ENCODE results near the gene NDRG3.

The NDRG3 gene

DNA sequence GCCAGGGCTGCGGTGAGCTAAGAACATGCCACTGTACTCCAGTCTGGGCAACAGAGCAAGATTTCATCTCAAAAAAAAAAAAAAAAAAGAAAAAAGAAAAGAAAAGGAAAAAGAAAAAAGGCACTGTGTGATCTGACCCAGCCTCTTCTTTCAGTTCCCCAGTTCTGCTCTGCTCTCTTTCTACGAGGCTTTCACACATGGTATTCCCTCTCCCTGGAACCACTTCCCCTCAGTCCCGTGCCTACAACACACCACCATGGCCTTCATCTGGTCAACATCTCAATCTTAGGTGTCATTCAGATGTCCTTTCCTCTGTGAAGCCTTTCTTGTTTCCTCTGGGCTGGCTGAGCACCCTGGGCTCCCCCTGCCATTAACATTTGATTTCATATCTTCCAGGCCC, 29.9 kb upstream of the NDRG3 start:
- H3K9me3 ChIP-seq (ENCODE audit: control insufficient read depth, insufficient read depth, low read length) = no peaks in the 10 kb centered on the region
- H3K9ac ChIP-seq (ENCODE audit: low read depth, low read length) = no peak overlapping the region
- no peaks in the 10 kb centered on the region for H3K4me1 ChIP-seq (ENCODE audit: insufficient read depth, low read length)
- peaks cover 2% of the 10 kb centered on the region; the same call in 1 of the 2 replicates for H3K36me3 ChIP-seq (ENCODE audit: insufficient read depth, low read length)

GRCh38 chr20:36775196-36775595, 29.3 kb upstream of the NDRG3 start:
- Histone ChIP-seq H3K9ac (ENCODE audit: low read depth, low read length) (no peak overlapping the region), H3K36me3 (ENCODE audit: insufficient read depth, low read length) (peaks cover 5% of the 10 kb centered on the region; the same call in 1 of the 2 replicates), H3K4me1 (ENCODE audit: insufficient read depth, low read length) (no peaks in the 10 kb centered on the region), H3K9me3 (ENCODE audit: control insufficient read depth, insufficient read depth, low read length) (no peaks in the 10 kb centered on the region)

GRCh38 chr20:36773597-36774390, 27.9 kb upstream of the NDRG3 start, which contains the start of gene DSN1:
TSS of gene DSN1 (minus strand) at chr20:36773763. CDS start at chr20:36771458, 2,305 bp downstream.
- peak within 1 kb of the TSS; percentile 97 for H3K9ac ChIP-seq (ENCODE audit: low read depth, low read length)
- no peaks in the 10 kb centered on the region for H3K9me3 ChIP-seq (ENCODE audit: control insufficient read depth, insufficient read depth, low read length)
- peaks cover 5% of the 10 kb centered on the region; the same call in 1 of the 2 replicates for H3K36me3 ChIP-seq (ENCODE audit: insufficient read depth, low read length)
- H3K4me1 ChIP-seq (ENCODE audit: insufficient read depth, low read length) = no peaks in the 10 kb centered on the region

DNA sequence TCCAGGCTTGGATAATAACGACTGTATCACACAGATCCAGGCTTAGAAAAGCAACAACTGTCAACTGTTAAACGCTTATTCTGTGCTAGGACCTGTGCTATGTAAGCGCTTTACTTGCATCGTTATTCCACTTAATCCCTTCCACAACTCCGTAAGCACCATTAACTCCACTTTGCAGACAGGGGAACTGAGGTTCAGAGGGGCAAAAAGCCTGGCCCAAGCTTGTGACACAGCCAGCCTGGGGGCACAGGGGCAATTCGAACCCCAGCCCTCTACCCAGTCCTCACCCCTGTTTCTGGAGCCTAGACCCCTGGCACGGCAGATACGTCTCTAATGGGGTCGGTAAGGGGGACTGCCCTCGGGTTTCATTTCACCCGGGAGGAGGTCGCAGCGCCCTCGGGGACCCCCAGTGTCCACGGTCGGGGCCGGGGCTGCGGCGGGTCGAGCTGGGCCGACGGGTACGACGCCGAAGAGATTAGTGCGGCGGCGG, 27.3 kb upstream of the NDRG3 start:
- H3K9ac ChIP-seq (ENCODE audit: low read depth, low read length) = peak overlapping the region; percentile 97
- no peaks in the 10 kb centered on the region for H3K4me1 ChIP-seq (ENCODE audit: insufficient read depth, low read length)
- peaks cover 5% of the 10 kb centered on the region; the same call in 1 of the 2 replicates for H3K36me3 ChIP-seq (ENCODE audit: insufficient read depth, low read length)
- H3K9me3 ChIP-seq (ENCODE audit: control insufficient read depth, insufficient read depth, low read length) = no peaks in the 10 kb centered on the region

DNA sequence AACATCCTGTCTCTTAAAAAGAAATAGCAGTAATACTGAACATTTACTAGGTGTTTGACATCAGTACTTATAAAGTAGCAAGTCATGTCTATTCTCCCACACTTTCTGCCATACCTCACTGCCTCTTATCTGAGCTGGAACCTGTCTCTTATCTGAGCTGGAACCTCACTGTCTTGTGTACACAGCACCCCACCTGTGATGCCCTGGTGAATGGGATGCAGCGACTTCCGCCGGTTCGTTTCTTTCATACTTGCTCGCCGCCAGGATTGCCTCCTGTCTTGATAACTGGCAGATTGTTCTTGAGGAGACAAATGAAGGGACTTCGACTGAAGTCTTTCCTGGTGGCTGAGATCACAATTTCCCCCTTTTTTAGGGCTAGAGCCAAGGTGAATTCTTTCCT, 24.8 kb upstream of the NDRG3 start:
- no peaks in the 10 kb centered on the region for H3K4me1 ChIP-seq (ENCODE audit: insufficient read depth, low read length)
- H3K9ac ChIP-seq (ENCODE audit: low read depth, low read length) = no peak overlapping the region
- no peaks in the 10 kb centered on the region for H3K9me3 ChIP-seq (ENCODE audit: control insufficient read depth, insufficient read depth, low read length)
- H3K36me3 ChIP-seq (ENCODE audit: insufficient read depth, low read length) = peaks cover 5% of the 10 kb centered on the region; the same call in 1 of the 2 replicates

DNA sequence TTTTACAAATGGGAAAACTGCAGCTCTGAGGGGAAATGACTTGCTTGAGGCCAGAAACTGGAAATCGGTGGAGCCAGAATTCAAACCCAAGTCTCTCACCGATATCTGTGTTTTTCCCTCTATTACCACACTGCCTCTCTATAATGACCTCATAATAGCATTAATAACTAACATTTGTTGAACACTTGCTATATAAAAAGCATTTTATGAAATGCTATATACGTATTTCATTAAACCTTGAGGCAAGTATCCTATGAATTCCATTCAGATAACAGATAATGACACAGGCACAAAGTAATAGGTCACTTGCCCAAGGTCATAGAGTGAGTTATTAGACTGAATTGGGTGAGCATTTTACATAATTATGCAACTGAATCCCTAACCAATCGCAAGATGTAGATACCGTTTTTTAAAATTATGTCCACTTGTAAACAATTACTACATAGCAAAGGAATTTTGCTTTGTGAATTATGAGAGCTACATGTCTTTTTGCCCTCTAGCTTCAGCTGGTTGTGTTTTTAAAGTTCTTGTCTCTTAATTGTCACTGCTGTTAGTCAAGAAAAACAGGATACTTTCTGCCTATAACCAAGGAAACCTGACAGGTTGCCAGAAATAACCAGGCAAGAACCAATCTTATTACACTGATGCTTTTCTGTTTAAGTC, 23.0 kb upstream of the NDRG3 start:
- no peaks in the 10 kb centered on the region for H3K9me3 ChIP-seq (ENCODE audit: control insufficient read depth, insufficient read depth, low read length)
- H3K9ac ChIP-seq (ENCODE audit: low read depth, low read length) = no peak overlapping the region
- peaks cover 8% of the 10 kb centered on the region; the same call in 1 of the 2 replicates for H3K36me3 ChIP-seq (ENCODE audit: insufficient read depth, low read length)
- no peaks in the 10 kb centered on the region for H3K4me1 ChIP-seq (ENCODE audit: insufficient read depth, low read length)

GRCh38 chr20:36761125-36761524, 15.2 kb upstream of the NDRG3 start:
- Histone ChIP-seq H3K9me3 (ENCODE audit: control insufficient read depth, insufficient read depth, low read length) (no peaks in the 10 kb centered on the region), H3K36me3 (ENCODE audit: insufficient read depth, low read length) (peaks cover 19% of the 10 kb centered on the region), H3K9ac (ENCODE audit: low read depth, low read length) (no peak overlapping the region), H3K4me1 (ENCODE audit: insufficient read depth, low read length) (no peaks in the 10 kb centered on the region)

- no peak overlapping the region for H3K9ac ChIP-seq (ENCODE audit: low read depth, low read length)
- peaks cover 19% of the 10 kb centered on the region for H3K36me3 ChIP-seq (ENCODE audit: insufficient read depth, low read length)
- no peaks in the 10 kb centered on the region for H3K9me3 ChIP-seq (ENCODE audit: control insufficient read depth, insufficient read depth, low read length)
- H3K4me1 ChIP-seq (ENCODE audit: insufficient read depth, low read length) = no peaks in the 10 kb centered on the region
Measured at GRCh38 chr20:36760647-36761046, 14.8 kb upstream of the NDRG3 start.

DNA sequence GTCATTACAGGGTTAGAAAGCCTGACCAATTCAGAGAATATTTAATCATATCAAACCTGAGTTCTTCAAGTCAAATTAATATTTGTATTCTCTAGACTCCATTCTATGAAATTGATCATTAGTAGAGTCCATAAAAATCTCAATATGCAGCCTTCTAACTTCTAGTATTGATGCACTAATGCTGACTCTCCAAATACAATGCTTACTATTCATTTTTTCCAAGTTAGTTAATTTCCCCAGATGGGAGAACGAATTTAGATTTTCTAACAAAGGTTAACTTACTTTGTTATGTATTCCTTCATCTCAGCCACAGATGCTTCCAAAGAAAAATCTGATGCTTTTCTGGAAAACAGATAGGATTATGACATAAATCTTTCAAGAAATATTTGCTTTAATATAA, 12.4 kb upstream of the NDRG3 start:
- no peaks in the 10 kb centered on the region for H3K9me3 ChIP-seq (ENCODE audit: control insufficient read depth, insufficient read depth, low read length)
- no peak overlapping the region for H3K9ac ChIP-seq (ENCODE audit: low read depth, low read length)
- H3K4me1 ChIP-seq (ENCODE audit: insufficient read depth, low read length) = no peaks in the 10 kb centered on the region
- H3K36me3 ChIP-seq (ENCODE audit: insufficient read depth, low read length) = peaks cover 24% of the 10 kb centered on the region

GRCh38 chr20:36756496-36756895, 10.6 kb upstream of the NDRG3 start:
- Histone ChIP-seq H3K4me1 (ENCODE audit: insufficient read depth, low read length) (no peaks in the 10 kb centered on the region), H3K36me3 (ENCODE audit: insufficient read depth, low read length) (peaks cover 30% of the 10 kb centered on the region), H3K9me3 (ENCODE audit: control insufficient read depth, insufficient read depth, low read length) (no peaks in the 10 kb centered on the region), H3K9ac (ENCODE audit: low read depth, low read length) (no peak overlapping the region)

DNA sequence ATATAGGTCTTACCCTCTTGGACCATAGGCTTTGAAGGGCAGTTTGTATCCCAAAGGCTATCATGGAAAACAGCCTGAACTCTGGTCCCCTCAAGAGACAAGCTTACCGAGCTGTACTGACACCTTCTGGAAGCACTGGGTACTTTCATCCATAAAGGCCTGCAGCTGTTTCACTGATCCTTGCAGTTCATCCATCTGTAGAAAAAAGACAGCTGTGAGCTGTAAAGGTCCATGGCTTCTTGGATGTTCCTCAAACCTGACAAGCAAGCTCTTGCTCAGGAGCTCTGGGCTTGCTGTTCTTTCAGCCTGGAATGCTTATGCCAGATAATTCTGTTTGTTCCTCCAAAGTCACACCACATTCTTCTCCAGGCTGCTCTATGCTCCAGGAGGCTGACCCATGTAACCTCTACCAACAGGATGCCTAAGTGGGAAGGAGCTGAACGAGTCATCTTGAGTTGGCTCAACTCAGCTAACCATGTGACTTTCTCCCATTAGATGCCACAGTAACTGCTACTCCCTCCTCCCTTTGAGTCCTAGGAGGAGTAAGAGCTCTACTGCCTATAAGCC, 8.8 kb upstream of the NDRG3 start:
- peaks cover 27% of the 10 kb centered on the region; the same call in 1 of the 2 replicates for H3K36me3 ChIP-seq (ENCODE audit: insufficient read depth, low read length)
- H3K4me1 ChIP-seq (ENCODE audit: insufficient read depth, low read length) = no peaks in the 10 kb centered on the region
- no peaks in the 10 kb centered on the region for H3K9me3 ChIP-seq (ENCODE audit: control insufficient read depth, insufficient read depth, low read length)
- no peak overlapping the region for H3K9ac ChIP-seq (ENCODE audit: low read depth, low read length)

- H3K9ac ChIP-seq (ENCODE audit: low read depth, low read length) = no peak overlapping the region
- H3K36me3 ChIP-seq (ENCODE audit: insufficient read depth, low read length) = peaks cover 24% of the 10 kb centered on the region; the same call in 1 of the 2 replicates
- H3K4me1 ChIP-seq (ENCODE audit: insufficient read depth, low read length) = no peaks in the 10 kb centered on the region
- H3K9me3 ChIP-seq (ENCODE audit: control insufficient read depth, insufficient read depth, low read length) = no peaks in the 10 kb centered on the region
Measured at GRCh38 chr20:36752582-36752981, 6.7 kb upstream of the NDRG3 start.

DNA sequence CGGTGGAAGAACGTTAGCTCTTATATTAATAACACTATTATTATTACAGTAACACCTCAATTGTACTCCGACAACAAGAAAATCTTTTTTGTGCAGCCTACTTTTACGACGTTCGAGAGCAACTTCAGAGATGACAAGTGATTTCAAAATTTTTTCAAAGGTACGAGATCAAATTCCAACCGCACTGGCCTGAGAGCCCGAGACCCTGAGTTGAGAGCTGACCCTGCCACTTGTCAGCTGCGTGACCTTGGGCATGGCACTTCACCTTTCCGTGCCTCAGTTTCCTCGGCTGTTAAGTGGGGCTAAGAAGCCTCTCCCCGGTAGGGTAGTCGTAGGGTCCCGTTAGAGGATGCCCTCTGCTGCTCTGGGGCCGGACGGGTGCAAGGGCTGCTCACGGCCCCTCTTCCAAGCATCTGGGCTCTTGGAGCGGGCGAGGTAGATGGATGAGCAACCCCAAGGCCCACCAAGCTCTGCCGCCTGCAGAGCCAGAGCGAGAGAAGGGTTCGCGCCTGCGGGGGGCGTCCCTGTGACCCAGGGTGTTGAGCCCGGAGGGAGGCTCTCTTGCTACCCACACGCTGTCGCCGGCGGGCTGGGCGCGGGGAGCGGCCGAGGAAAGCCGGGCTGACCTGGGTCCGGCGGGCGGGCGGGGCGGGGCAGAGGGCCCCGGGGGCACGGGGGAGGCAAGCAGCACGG, 510 bp downstream of the NDRG3 start:
- Histone ChIP-seq H3K36me3 (ENCODE audit: insufficient read depth, low read length) (no peaks in the 10 kb centered on the region), H3K9ac (ENCODE audit: low read depth, low read length) (peak overlapping the region; percentile 82), H3K4me1 (ENCODE audit: insufficient read depth, low read length) (no peaks in the 10 kb centered on the region), H3K9me3 (ENCODE audit: control insufficient read depth, insufficient read depth, low read length) (no peaks in the 10 kb centered on the region)

- Histone ChIP-seq H3K36me3 (ENCODE audit: insufficient read depth, low read length) (no peaks in the 10 kb centered on the region), H3K4me1 (ENCODE audit: insufficient read depth, low read length) (no peaks in the 10 kb centered on the region), H3K9me3 (ENCODE audit: control insufficient read depth, insufficient read depth, low read length) (no peaks in the 10 kb centered on the region), H3K9ac (ENCODE audit: low read depth, low read length) (peak overlapping the region; percentile 82; the same call in 1 of the 2 replicates)
Measured at GRCh38 chr20:36744764-36745191, 1.1 kb downstream of the NDRG3 start.
